K562 (cell line): ENCODE data around the gene PPIL6. TPM values are rescaled to one million over a fixed set of nuclear protein-coding genes. Genes with fewer than 3 reads are reported as not detected.

Experiments
- CCNT2 ChIP-seq: IDR thresholded peaks from 2 replicates; pipeline ENCODE4 v1.6.1; 2011; ENCODE audit warnings: borderline replicate concordance, low read depth, mild to moderate bottlenecking, moderate library complexity, mixed read lengths, low read length; ENCODE audit not compliant: insufficient read length; ENCODE audit errors: extremely low read depth
- GTF2E2 ChIP-seq: fragments of 200-800 bp; sonication (Bioruptor generic); IDR thresholded peaks from 2 replicates; pipeline ENCODE4 v1.6.1; 2016; ENCODE audit warnings: missing genetic modification characterization, missing compliant biosample characterization
- MAX ChIP-seq: sonication (generic); formaldehyde crosslinking; IDR thresholded peaks from 2 replicates; pipeline ENCODE4 v1.9.0; 2022; ENCODE audit warnings: mild to moderate bottlenecking, missing genetic modification reagents
- MEIS2 ChIP-seq: fragments of 450-650 bp; IDR thresholded peaks from 2 replicates; pipeline ENCODE4 v1.6.1; 2014; ENCODE audit warnings: mild to moderate bottlenecking; ENCODE audit not compliant: partially characterized antibody
- MITF ChIP-seq: IDR thresholded peaks from 2 replicates; pipeline ENCODE4 v1.6.1; 2014; ENCODE audit warnings: antibody characterized with exemption
- NONO ChIP-seq, 2 experiments: fragments of 200-400 bp in 1 of 2; fragments of 450-650 bp in 1 of 2; formaldehyde crosslinking in 1 of 2; IDR thresholded peaks; 2 replicates each; pipeline ENCODE4 v1.6.1; 2017; ENCODE audit warnings: low read depth in 2 of 2, mild to moderate bottlenecking in 2 of 2, moderate library complexity in 2 of 2, low read length in 1 of 2
- PHF21A ChIP-seq: fragments of 450-650 bp; IDR thresholded peaks from 2 replicates; pipeline ENCODE4 v1.6.1; 2017; ENCODE audit warnings: low read depth, borderline replicate concordance
- POLR2G ChIP-seq: fragments of 200-400 bp; formaldehyde crosslinking; IDR thresholded peaks from 2 replicates; pipeline ENCODE4 v1.6.1; 2017; ENCODE audit warnings: low read depth, mild to moderate bottlenecking, antibody characterized with exemption, low read length, moderate library complexity
- PPARD ChIP-seq: fragments of 250-450 bp; sonication (Bioruptor Pico); IDR thresholded peaks from 2 replicates; pipeline ENCODE4 v1.8.0; 2022; ENCODE audit warnings: inconsistent platforms, mild to moderate bottlenecking, moderate library complexity
- RAD21 ChIP-seq, 2 experiments: fragments of 250-450 bp in 1 of 2; fragments of 450-650 bp in 1 of 2; sonication (Bioruptor Pico) in 1 of 2; formaldehyde crosslinking in 1 of 2; IDR thresholded peaks in 1 of 2; conservative IDR thresholded peaks in 1 of 2; 2 replicates each; pipeline versions ENCODE4 v1.4.0 to v1.8.0; 2020 to 2022; ENCODE audit warnings: mild to moderate bottlenecking in 2 of 2, moderate library complexity in 1 of 2
- RBFOX2 ChIP-seq: fragments of 200-400 bp; formaldehyde crosslinking; IDR thresholded peaks from 2 replicates; pipeline ENCODE4 v1.6.1; 2017; ENCODE audit warnings: low read depth, mild to moderate bottlenecking, low read length, moderate library complexity
- SAP30 ChIP-seq: fragments of 200-600 bp; sonication (generic); IDR thresholded peaks from 2 replicates; pipeline ENCODE4 v1.6.1; 2012; ENCODE audit warnings: borderline replicate concordance, low read depth, mild to moderate bottlenecking, moderate library complexity, low read length, control low read depth, inconsistent platforms; ENCODE audit not compliant: insufficient read depth, poor library complexity, severe bottlenecking
- SLC30A9 ChIP-seq: fragments of 250-450 bp; sonication (Bioruptor Pico); IDR thresholded peaks from 2 replicates; pipeline ENCODE4 v1.8.0; 2022; ENCODE audit warnings: mild to moderate bottlenecking, moderate library complexity
- SMAD1 ChIP-seq: fragments of 150-350 bp; IDR thresholded peaks from 2 replicates; pipeline ENCODE4 v1.6.1; 2014; ENCODE audit warnings: low read length, low read depth; ENCODE audit not compliant: partially characterized antibody
- VEZF1 ChIP-seq: fragments of 200-800 bp; sonication (Bioruptor generic); IDR thresholded peaks from 2 replicates; pipeline ENCODE4 v1.6.1; 2017; ENCODE audit warnings: missing genetic modification characterization, missing compliant biosample characterization
- polyA plus RNA-seq, 8 experiments: library from polyadenylated mRNA; depleted of rRNA in 4 of 8; stranded (reverse) in 5 of 8; unstranded in 3 of 8; fragments of >200 nt; fragmentation: Nextera tagmentation in 2 of 8; fragmentation: Illumina TruSeq in 1 of 8; extraction: Ambion mirVana in 2 of 8; extraction: Trizol in 1 of 8; gene quantifications; 2 replicates each; pipeline versions ENCODE4 v1.2.1 to v1.2.3, GENCODE V29; 2011 to 2014; ENCODE audit warnings: inconsistent platforms in 1 of 8, missing spikeins in 1 of 8
- total RNA-seq, 7 experiments: library from RNA; depleted of rRNA in 6 of 7; stranded (reverse); fragments of >200 nt in 6 of 7; fragmentation: Illumina TruSeq in 2 of 7; extraction: Trizol in 2 of 7; gene quantifications; 2 replicates each; pipeline versions ENCODE4 v1.2.1 to v1.2.3, GENCODE V29; 2011 to 2021; ENCODE audit warnings: low replicate concordance in 1 of 7
- TF ChIP-seq, protein P1 (sequence below): sonication (generic); formaldehyde crosslinking; IDR thresholded peaks from 2 replicates; pipeline ENCODE4 v1.8.0; 2022; ENCODE audit warnings: missing genetic modification reagents, mild to moderate bottlenecking, moderate library complexity, borderline replicate concordance
- TF ChIP-seq, protein P2 (sequence below): fragments of 250-450 bp; sonication (Bioruptor Pico); IDR thresholded peaks from 2 replicates; pipeline ENCODE4 v1.4.0; 2020; ENCODE audit warnings: mild to moderate bottlenecking
- TF ChIP-seq, protein P3 (sequence below): sonication (generic); IDR thresholded peaks from 2 replicates; pipeline ENCODE4 v1.6.1; 2016

PPIL6 gene
- total and polyA plus RNA-seq, 9 of the 15 experiments (the other 6 are each of a cell fraction or from before 2014, with no cell fraction given): 0.03 to 0.98 (median 0.41) TPM; not detected in 1

DNA sequence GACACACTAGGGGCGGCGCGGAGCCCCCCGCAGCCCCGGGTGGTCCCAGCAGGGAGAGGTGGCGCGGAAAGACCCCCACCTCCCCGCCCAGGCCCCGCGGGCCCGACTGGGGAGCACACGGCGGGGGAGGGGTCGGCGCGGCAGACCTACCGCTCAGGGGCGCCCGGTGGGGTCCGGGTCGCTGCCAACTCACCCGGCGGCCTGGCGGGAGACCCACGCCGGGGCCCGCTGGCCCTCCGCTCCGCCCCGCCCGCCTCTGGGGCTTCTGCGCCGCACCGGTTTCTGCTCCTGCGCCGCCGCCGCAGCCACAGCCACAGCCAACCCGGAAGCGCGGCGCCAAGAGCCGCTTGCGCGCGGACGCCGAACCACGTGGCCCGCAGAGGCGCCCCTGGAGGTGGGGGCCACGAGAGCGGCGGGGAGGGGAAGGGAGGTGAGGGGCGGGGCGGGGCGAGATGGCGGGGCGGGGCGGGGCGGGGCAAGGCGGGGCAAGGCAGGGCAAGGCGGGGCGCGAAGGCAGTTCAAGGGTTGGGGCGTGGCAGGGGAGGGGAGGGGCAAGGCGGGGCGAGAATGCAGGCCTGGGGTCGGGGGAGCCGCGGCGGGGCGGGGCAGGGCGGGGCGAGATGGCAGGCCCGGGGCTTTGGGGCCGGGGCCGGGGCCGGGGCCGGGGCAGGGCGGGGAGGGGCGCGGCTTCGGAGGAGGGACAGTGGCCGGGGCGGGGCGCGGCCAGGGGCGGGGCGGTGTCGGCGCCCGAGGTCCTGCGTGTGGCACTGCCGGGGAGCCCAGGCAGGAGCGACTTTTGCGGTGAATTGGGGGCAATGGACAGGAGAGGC lies 42.7 kb upstream of the PPIL6 start, which contains the start of gene ZBTB24 (continued):
- TF ChIP-seq, protein P1, sequence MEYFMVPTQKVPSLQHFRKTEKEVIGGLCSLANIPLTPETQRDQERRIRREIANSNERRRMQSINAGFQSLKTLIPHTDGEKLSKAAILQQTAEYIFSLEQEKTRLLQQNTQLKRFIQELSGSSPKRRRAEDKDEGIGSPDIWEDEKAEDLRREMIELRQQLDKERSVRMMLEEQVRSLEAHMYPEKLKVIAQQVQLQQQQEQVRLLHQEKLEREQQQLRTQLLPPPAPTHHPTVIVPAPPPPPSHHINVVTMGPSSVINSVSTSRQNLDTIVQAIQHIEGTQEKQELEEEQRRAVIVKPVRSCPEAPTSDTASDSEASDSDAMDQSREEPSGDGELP (CRISPR knock-in tag): peak; percentile 53; the same call in 1 of the 2 replicates
- TF ChIP-seq VEZF1 (CRISPR knock-in tag): peak; percentile 94
- peak; percentile 91 for TF ChIP-seq POLR2G
- TF ChIP-seq CCNT2: peak; percentile 60
- TF ChIP-seq SLC30A9 (CRISPR knock-in tag): no peak
- TF ChIP-seq PHF21A: no peak
- TF ChIP-seq, protein P2, sequence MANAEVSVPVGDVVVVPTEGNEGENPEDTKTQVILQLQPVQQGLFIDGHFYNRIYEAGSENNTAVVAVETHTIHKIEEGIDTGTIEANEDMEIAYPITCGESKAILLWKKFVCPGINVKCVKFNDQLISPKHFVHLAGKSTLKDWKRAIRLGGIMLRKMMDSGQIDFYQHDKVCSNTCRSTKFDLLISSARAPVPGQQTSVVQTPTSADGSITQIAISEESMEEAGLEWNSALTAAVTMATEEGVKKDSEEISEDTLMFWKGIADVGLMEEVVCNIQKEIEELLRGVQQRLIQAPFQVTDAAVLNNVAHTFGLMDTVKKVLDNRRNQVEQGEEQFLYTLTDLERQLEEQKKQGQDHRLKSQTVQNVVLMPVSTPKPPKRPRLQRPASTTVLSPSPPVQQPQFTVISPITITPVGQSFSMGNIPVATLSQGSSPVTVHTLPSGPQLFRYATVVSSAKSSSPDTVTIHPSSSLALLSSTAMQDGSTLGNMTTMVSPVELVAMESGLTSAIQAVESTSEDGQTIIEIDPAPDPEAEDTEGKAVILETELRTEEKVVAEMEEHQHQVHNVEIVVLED (CRISPR knock-in tag): peak; percentile 89
- no peak for TF ChIP-seq PPARD
- TF ChIP-seq MEIS2: peak; percentile 14
- TF ChIP-seq RAD21 (CRISPR knock-in tag; conservative IDR thresholded peaks at IDR 0.05 in 1 of 2, IDR thresholded peaks at IDR 0.05 in 1 of 2): no peak
- peak; percentile 81 for TF ChIP-seq MAX
- peak; percentile 67; the same call in 1 of the 2 replicates for TF ChIP-seq GTF2E2 (tag)
- TF ChIP-seq SAP30: peak; percentile 82
- peak; percentile 51 to 84; a peak in 2 of 4 replicates for TF ChIP-seq NONO (IDR thresholded peaks at IDR 0.05; ENCODE audit: low read depth in 2 of 2, low read length in 1 of 2)
- TF ChIP-seq, protein P3, sequence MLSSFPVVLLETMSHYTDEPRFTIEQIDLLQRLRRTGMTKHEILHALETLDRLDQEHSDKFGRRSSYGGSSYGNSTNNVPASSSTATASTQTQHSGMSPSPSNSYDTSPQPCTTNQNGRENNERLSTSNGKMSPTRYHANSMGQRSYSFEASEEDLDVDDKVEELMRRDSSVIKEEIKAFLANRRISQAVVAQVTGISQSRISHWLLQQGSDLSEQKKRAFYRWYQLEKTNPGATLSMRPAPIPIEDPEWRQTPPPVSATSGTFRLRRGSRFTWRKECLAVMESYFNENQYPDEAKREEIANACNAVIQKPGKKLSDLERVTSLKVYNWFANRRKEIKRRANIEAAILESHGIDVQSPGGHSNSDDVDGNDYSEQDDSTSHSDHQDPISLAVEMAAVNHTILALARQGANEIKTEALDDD: no peak
- peak; percentile 85 for TF ChIP-seq RBFOX2
- TF ChIP-seq MITF: no peak
- TF ChIP-seq SMAD1: no peak
